Mammary microvascular endothelial cell (primary cell): Measurements from ENCODE around the gene ZNF541. TPM values are rescaled to one million over a fixed set of nuclear protein-coding genes. Genes with fewer than 3 reads are reported as not detected.

Source experiments
- total RNA-seq: library from RNA; depleted of rRNA; stranded (reverse); fragments of >200 nt; gene quantifications from 2 replicates; pipeline ENCODE4 v1.2.3, GENCODE V29; 2015

ZNF541 gene, protein sequence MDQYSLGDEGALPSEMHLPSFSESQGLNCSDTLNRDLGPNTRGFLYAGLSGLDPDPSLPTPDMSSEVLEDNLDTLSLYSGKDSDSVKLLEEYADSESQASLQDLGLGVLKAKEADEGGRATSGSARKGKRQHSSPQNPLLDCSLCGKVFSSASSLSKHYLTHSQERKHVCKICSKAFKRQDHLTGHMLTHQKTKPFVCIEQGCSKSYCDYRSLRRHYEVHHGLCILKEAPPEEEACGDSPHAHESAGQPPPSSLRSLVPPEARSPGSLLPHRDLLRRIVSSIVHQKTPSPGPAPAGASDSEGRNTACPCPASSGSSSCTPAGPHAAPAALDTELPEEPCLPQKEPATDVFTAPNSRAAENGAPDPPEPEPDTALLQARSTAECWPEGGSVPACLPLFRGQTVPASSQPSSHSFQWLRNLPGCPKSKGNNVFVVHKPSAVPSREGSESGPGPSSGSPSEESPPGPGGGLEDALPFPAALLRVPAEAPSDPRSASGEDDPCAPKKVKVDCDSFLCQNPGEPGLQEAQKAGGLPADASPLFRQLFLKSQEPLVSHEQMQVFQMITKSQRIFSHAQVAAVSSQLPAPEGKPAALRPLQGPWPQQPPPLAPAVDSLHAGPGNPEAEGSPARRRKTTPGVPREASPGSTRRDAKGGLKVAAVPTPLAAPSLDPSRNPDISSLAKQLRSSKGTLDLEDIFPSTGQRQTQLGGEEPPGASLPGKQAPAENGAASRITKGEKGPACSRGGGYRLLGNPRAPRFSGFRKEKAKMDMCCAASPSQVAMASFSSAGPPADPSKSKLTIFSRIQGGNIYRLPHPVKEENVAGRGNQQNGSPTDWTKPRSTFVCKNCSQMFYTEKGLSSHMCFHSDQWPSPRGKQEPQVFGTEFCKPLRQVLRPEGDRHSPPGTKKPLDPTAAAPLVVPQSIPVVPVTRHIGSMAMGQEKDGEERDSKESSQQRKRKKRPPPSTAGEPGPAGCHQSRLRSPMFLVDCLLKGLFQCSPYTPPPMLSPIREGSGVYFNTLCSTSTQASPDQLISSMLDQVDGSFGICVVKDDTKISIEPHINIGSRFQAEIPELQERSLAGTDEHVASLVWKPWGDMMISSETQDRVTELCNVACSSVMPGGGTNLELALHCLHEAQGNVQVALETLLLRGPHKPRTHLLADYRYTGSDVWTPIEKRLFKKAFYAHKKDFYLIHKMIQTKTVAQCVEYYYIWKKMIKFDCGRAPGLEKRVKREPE (N-terminal part only)
- 0.13 and 0.15 TPM in 2 replicates for total RNA-seq

DNA sequence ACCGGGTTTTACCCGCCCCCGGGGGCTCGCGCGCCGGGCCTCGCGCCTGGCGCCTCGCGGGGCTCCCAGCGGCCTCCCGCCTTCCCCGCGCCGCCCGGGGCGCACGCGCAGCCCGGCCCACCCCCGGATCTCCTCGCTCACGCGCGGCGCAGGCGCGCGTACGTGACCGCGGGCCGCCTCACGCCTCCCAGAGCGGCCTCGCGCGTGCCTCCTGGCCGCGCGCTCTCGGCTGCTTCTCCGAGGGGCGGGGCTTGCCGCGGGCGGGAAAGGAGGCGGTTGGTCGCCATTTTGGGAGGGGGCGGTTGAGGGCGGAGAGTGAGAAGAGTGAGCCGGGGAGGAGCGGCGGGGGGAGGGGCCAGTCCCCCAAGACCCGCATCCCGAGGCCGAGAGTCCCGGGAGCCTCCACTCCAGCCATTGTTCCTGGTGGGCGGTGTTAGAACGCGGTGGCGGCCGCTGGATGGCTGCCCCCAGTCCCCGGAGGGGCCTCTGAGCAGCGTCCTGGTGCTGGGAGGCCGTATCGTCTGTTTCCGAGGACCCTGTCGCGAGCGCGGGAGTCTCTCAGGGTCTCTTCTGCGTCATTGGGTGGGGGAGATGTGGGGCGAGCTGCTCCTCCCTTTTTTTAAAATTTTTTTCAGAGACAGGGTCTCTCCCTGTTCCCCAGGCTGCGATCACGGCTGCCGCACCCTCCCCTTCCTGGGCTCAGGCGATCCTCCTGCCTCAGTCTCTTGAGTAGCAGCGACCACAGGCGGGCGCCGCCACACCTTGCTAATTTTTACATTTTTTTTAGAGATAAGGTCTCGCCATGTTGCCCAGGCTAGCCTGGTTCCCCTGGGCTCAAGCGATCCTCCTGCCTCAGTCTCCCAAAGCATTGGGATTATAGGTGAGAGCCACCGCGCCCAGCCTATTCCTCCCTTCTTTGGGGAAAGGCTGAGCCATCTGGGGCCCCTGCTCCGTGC is at the start of gene ZNF541:
Gene ZNF541 (minus strand): TSS at position 78 of the 956 bp plus-strand sequence. CDS start 17,292 bp downstream, outside the sequence.

DNA sequence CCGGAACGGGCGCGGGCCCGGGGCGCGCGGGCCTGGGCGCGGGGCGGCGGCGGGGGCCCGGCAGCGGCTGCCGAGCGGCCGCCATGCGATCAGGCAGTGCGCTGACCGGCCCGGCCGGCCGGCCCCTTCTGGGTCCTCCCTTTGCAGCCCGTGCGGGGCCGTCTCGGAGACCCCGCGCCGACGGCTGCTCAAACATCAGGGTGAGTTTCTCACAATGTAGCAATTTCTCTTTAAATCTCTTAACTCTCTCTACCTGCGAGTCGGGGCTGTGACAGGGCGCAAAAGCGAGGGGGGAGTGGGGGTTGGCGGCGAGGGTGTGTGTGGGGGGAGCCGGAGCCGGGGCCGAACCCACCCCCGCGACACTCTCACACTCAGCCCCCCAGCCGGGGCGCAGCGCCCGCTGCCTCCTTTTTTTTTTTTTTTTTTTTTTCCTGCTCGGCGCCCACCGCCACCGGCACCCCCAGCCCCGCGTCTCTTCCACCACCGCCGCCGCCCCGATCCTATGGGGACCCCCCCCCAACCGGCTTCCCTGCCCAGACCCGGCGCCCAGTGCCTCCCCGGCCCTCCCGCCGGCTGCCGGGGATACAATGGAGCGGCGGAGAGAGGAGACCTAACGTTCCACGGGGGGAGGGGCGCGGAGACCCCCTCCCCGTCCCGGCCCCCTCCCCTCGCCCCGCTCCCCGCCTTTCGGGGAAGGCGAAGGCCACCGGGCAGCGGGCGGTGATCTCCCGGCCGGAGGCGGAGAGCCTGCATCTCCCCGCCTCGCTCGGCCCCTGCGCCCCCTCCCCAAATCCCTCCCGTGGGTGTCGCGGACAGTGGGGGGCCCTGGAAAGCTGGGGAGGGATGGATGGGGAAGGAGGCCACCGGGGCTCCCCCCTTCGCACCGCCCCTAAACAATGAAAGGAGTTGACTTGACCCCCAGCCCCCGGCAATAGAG is 36.3 kb upstream of the ZNF541 start, which contains the start of gene BICRA:
Gene BICRA (plus strand): TSS at position 166 of the 937 bp plus-strand sequence. CDS start 64,441 bp downstream, outside the sequence.

Other genes starting within 250 kb of the ZNF541 start
- not detected in 2 replicates for gene C5AR2, start 241.0 kb downstream of the ZNF541 start, total RNA-seq
- gene DHX34, start 223.8 kb downstream of the ZNF541 start, total RNA-seq = 20.3 and 20.4 TPM in 2 replicates
- not detected in 2 replicates for gene MEIS3, start 153.6 kb downstream of the ZNF541 start, total RNA-seq
- gene SLC8A2, start 101.3 kb downstream of the ZNF541 start, total RNA-seq = not detected in 2 replicates
- gene KPTN, start 88.9 kb downstream of the ZNF541 start, total RNA-seq = 3.7 and 4.4 TPM in 2 replicates
- 147 and 150 TPM in 2 replicates for gene NAPA, start 58.1 kb downstream of the ZNF541 start, total RNA-seq
- 3.2 and 12.9 TPM in 2 replicates for gene BICRA, start 36.0 kb upstream of the ZNF541 start, total RNA-seq
- 170 and 177 TPM in 2 replicates for gene EHD2, start 140.3 kb upstream of the ZNF541 start, total RNA-seq
- 164 and 174 TPM in 2 replicates for gene NOP53, start 172.4 kb upstream of the ZNF541 start, total RNA-seq
- 736 and 749 TPM in 2 replicates for gene SELENOW, start 205.6 kb upstream of the ZNF541 start, total RNA-seq
- not detected in 2 replicates for gene TPRX1, start 231.4 kb upstream of the ZNF541 start, total RNA-seq
- not detected in 2 replicates for gene CRX, start 248.8 kb upstream of the ZNF541 start, total RNA-seq